HepG2 (cell line): ENCODE results near the gene EMP2. TPM values are rescaled to one million over a fixed set of nuclear protein-coding genes. Genes with fewer than 3 reads are reported as not detected.
A peak's percentile ranks its signal among the peaks of the same experiment; 100 is the strongest.

ENCODE experiments used
- ATF1 ChIP-seq: IDR thresholded peaks from 2 replicates; pipeline ENCODE4 v1.6.1; 2016; ENCODE audit warnings: mild to moderate bottlenecking, control low read depth
- BCLAF1 ChIP-seq: fragments of 450-650 bp; IDR thresholded peaks from 2 replicates; pipeline ENCODE4 v1.6.1; 2017; ENCODE audit warnings: mild to moderate bottlenecking
- CAMTA2 ChIP-seq: sonication (generic); formaldehyde crosslinking; IDR thresholded peaks from 2 replicates; pipeline ENCODE4 v1.4.0; 2020; ENCODE audit warnings: mild to moderate bottlenecking, missing genetic modification reagents, borderline replicate concordance
- CBX5 ChIP-seq: sonication (generic); formaldehyde crosslinking; IDR thresholded peaks from 2 replicates; pipeline ENCODE4 v1.4.0; 2020; ENCODE audit warnings: missing genetic modification reagents, borderline replicate concordance
- CEBPB ChIP-seq: IDR thresholded peaks from 2 replicates; pipeline ENCODE4 v1.6.1; 2011; ENCODE audit warnings: low read depth, low read length, improper control_type of control experiment, borderline replicate concordance
- DNMT1 ChIP-seq: sonication (generic); formaldehyde crosslinking; IDR thresholded peaks from 2 replicates; pipeline ENCODE4 v1.5.1; 2020; ENCODE audit warnings: mild to moderate bottlenecking, missing genetic modification reagents
- ELF3 ChIP-seq: IDR thresholded peaks from 2 replicates; pipeline ENCODE4 v1.6.1; 2016; ENCODE audit warnings: missing genetic modification reagents, missing compliant biosample characterization
- FOXO4 ChIP-seq: sonication (generic); formaldehyde crosslinking; conservative IDR thresholded peaks from 2 replicates; pipeline ENCODE4 v1.8.1; 2023; ENCODE audit warnings: missing genetic modification reagents
- FUBP1 ChIP-seq: sonication (generic); formaldehyde crosslinking; IDR thresholded peaks from 2 replicates; pipeline ENCODE4 v1.5.1; 2020; ENCODE audit warnings: missing genetic modification reagents, mild to moderate bottlenecking, borderline replicate concordance
- HDAC6 ChIP-seq: fragments of 200-600 bp; sonication (generic); IDR thresholded peaks from 2 replicates; pipeline ENCODE4 v1.7.0; 2017; ENCODE audit warnings: mild to moderate bottlenecking, antibody characterized with exemption, low read length, low read depth
- HHEX ChIP-seq: IDR thresholded peaks from 2 replicates; pipeline ENCODE4 v1.6.1; 2016; ENCODE audit warnings: control low read depth
- IKZF4 ChIP-seq: sonication (generic); formaldehyde crosslinking; IDR thresholded peaks from 2 replicates; pipeline ENCODE4 v1.5.1; 2020; ENCODE audit warnings: borderline replicate concordance, mild to moderate bottlenecking, low read depth, missing genetic modification reagents; ENCODE audit errors: not compliant biosample characterization
- LRRFIP1 ChIP-seq: sonication (generic); formaldehyde crosslinking; conservative IDR thresholded peaks from 2 replicates; pipeline ENCODE4 v1.4.0; 2020; ENCODE audit warnings: missing genetic modification reagents
- MTF1 ChIP-seq: sonication (generic); formaldehyde crosslinking; IDR thresholded peaks from 2 replicates; pipeline ENCODE4 v1.5.0; 2020; ENCODE audit warnings: missing genetic modification reagents
- POGZ ChIP-seq: sonication (generic); formaldehyde crosslinking; IDR thresholded peaks from 2 replicates; pipeline ENCODE4 v1.4.0; 2020; ENCODE audit warnings: mild to moderate bottlenecking, missing genetic modification reagents
- POLR2A ChIP-seq, 2 experiments: IDR thresholded peaks; 2 replicates each; pipeline ENCODE4 v1.6.1; 2011; ENCODE audit warnings: low read depth in 2 of 2, low read length in 2 of 2, mild to moderate bottlenecking in 1 of 2, moderate library complexity in 1 of 2; ENCODE audit not compliant: insufficient read depth in 1 of 2
- RFX1 ChIP-seq: fragments of 450-650 bp; IDR thresholded peaks from 2 replicates; pipeline ENCODE4 v1.6.1; 2017
- TAF15 ChIP-seq: fragments of 200-400 bp; formaldehyde crosslinking; IDR thresholded peaks from one replicate; pipeline ENCODE4 v1.6.1; 2018; ENCODE audit warnings: mild to moderate bottlenecking, low read depth, low read length; ENCODE audit not compliant: poor library complexity, severe bottlenecking
- ZFY ChIP-seq: sonication (generic); formaldehyde crosslinking; IDR thresholded peaks from 2 replicates; pipeline ENCODE4 v1.4.0; 2020; ENCODE audit warnings: missing genetic modification reagents
- ZNF44 ChIP-seq: sonication (generic); formaldehyde crosslinking; IDR thresholded peaks from 2 replicates; pipeline ENCODE4 v1.5.1; 2020; ENCODE audit warnings: mild to moderate bottlenecking, missing genetic modification reagents
- ZNF674 ChIP-seq: sonication (generic); formaldehyde crosslinking; IDR thresholded peaks from 2 replicates; pipeline ENCODE4 v1.5.0; 2020; ENCODE audit warnings: low read depth, mild to moderate bottlenecking, missing genetic modification reagents
- ZNF7 ChIP-seq: IDR thresholded peaks from 2 replicates; pipeline ENCODE4 v1.6.1; 2016; ENCODE audit warnings: missing biosample characterization, missing genetic modification reagents
- polyA plus RNA-seq, 8 experiments: library from polyadenylated mRNA; depleted of rRNA in 3 of 8; stranded (reverse) in 7 of 8; unstranded in 1 of 8; fragments of >200 nt; fragmentation: Illumina TruSeq in 4 of 8; extraction: Trizol in 4 of 8; gene quantifications; 2 replicates each; pipeline versions ENCODE4 v1.2.1 to v1.2.3, GENCODE V29; 2011 to 2016; ENCODE audit warnings: low read depth in 4 of 8, missing spikeins in 1 of 8, mixed read lengths in 1 of 8; ENCODE audit not compliant: insufficient read depth in 1 of 8
- total RNA-seq, 5 experiments: library from RNA; depleted of rRNA; stranded (reverse); fragments of >200 nt; fragmentation: Illumina TruSeq; extraction: Trizol; gene quantifications; 2 replicates each; pipeline ENCODE4 v1.2.3, GENCODE V29; 2016; ENCODE audit warnings: low read depth in 1 of 5

The EMP2 gene
- total and polyA plus RNA-seq, 2 of the 13 experiments (the other 11 are each of a cell fraction or from before 2014, with no cell fraction given) = 24.6 to 91.2 TPM

- TF ChIP-seq DNMT1 (CRISPR knock-in tag) (peak; percentile 48; the same call in 1 of the 2 replicates), ELF3 (no peak), LRRFIP1 (CRISPR knock-in tag) (no peak), ATF1 (CRISPR knock-in tag) (no peak), MTF1 (CRISPR knock-in tag) (no peak), HDAC6 (no peak), FOXO4 (CRISPR knock-in tag) (no peak), POGZ (no peak), CBX5 (no peak), ZNF674 (CRISPR knock-in tag) (no peak), POLR2A (IDR thresholded peaks at IDR 0.05; ENCODE audit: insufficient read depth in 1 of 2, low read depth in 2 of 2, low read length in 2 of 2) (no peak), RFX1 (no peak), CEBPB (no peak), ZNF44 (CRISPR knock-in tag) (no peak), IKZF4 (peak; percentile 2), FUBP1 (CRISPR knock-in tag) (0 out of 2 replicates have a peak, but pooled peaks have one; percentile 46), BCLAF1 (no peak), ZNF7 (CRISPR knock-in tag) (no peak), HHEX (CRISPR knock-in tag) (no peak), ZFY (CRISPR knock-in tag) (no peak), CAMTA2 (CRISPR knock-in tag) (0 out of 2 replicates have a peak, but pooled peaks have one; percentile 72), TAF15 (no peak)
Measured at GRCh38 chr16:10617662-10618420, 37.4 kb upstream of the EMP2 start (continued).
